ENCODE results near the gene ANXA3.

DNA sequence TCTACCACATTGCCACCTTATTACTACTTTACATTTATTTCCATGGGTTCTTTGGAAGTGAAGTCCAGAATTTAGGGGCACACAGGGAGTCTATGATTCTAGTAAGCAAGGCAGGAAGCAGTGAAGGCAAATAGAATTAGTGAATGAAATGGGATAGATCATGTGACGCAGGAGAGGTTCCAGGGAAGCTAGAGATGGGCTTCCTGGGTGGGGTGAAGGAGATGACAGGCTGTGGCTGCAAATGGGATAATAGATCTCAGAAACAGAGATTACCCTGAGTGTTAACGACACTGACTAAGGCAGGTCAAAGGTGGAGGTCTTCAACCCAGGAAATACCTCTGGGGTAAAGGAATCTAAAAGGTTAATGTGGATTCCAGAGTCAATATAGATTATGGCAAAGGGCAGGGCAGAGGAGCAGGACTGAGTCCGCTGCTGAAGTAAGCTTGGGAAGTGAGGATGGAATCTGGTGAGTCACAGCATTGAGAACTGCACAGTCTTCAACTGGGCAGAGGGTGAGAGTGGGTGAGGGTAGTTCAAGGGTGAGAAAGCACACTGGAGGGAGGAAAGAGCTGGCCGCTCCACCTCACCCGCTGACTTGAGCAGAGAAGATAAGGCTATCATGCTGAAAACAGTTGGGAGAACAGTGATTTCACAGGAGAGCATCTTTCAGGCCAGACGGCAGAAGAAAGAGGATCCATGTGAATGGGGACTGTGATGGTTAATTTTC lies 70.8 kb downstream of the ANXA3 start:
- TF ChIP-seq, protein P1, sequence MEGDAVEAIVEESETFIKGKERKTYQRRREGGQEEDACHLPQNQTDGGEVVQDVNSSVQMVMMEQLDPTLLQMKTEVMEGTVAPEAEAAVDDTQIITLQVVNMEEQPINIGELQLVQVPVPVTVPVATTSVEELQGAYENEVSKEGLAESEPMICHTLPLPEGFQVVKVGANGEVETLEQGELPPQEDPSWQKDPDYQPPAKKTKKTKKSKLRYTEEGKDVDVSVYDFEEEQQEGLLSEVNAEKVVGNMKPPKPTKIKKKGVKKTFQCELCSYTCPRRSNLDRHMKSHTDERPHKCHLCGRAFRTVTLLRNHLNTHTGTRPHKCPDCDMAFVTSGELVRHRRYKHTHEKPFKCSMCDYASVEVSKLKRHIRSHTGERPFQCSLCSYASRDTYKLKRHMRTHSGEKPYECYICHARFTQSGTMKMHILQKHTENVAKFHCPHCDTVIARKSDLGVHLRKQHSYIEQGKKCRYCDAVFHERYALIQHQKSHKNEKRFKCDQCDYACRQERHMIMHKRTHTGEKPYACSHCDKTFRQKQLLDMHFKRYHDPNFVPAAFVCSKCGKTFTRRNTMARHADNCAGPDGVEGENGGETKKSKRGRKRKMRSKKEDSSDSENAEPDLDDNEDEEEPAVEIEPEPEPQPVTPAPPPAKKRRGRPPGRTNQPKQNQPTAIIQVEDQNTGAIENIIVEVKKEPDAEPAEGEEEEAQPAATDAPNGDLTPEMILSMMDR (IDR thresholded peaks at IDR 0.05) = no peak
- TF ChIP-seq EZH2 (IDR thresholded peaks at IDR 0.05) (no peak), EZH2phosphoT487 (IDR thresholded peaks at IDR 0.05) (no peak)
